Measurements from ENCODE around the gene LHFPL3.

Gene LHFPL3

GRCh38 chr7:104469166-104469820 lies 140.9 kb downstream of the LHFPL3 start:
- H3K27me3 ChIP-seq (ENCODE audit: insufficient read depth, low read length, poor library complexity), result no peaks in the 10 kb centered on the region
- H4K20me1 ChIP-seq (ENCODE audit: insufficient read depth, low read length), result no peaks in the 10 kb centered on the region
- H3K27ac ChIP-seq (ENCODE audit: low read length), result no peak overlapping the region
- H3K36me3 ChIP-seq (ENCODE audit: insufficient read depth, low read length), result no peaks in the 10 kb centered on the region
- no peaks in the 10 kb centered on the region for H3K4me1 ChIP-seq (ENCODE audit: insufficient read depth, low read length)
- H3K9me3 ChIP-seq (ENCODE audit: insufficient read depth, low read length, severe bottlenecking), result no peaks in the 10 kb centered on the region
- ATAC-seq (ENCODE audit: insufficient read depth, low read depth) (no peak), DNase-seq (no peak)
- H3K9ac ChIP-seq (ENCODE audit: low read depth, low read length), result no peak overlapping the region
- H2AFZ ChIP-seq (ENCODE audit: low read depth, low read length), result no peak overlapping the region
- TF ChIP-seq, protein P1, sequence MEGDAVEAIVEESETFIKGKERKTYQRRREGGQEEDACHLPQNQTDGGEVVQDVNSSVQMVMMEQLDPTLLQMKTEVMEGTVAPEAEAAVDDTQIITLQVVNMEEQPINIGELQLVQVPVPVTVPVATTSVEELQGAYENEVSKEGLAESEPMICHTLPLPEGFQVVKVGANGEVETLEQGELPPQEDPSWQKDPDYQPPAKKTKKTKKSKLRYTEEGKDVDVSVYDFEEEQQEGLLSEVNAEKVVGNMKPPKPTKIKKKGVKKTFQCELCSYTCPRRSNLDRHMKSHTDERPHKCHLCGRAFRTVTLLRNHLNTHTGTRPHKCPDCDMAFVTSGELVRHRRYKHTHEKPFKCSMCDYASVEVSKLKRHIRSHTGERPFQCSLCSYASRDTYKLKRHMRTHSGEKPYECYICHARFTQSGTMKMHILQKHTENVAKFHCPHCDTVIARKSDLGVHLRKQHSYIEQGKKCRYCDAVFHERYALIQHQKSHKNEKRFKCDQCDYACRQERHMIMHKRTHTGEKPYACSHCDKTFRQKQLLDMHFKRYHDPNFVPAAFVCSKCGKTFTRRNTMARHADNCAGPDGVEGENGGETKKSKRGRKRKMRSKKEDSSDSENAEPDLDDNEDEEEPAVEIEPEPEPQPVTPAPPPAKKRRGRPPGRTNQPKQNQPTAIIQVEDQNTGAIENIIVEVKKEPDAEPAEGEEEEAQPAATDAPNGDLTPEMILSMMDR (IDR thresholded peaks at IDR 0.05; ENCODE audit: borderline replicate concordance, extremely low read depth, low read length, poor library complexity, severe bottlenecking), result no peak
- no peak for TF ChIP-seq EZH2 (IDR thresholded peaks at IDR 0.05; ENCODE audit: borderline replicate concordance, low read depth, low read length, severe bottlenecking)
- no peak overlapping the region for H3K4me3 ChIP-seq (ENCODE audit: low read depth in 1 of 2, low read length in 2 of 2)
- H3K4me2 ChIP-seq (ENCODE audit: insufficient read depth, low read length), result no peak overlapping the region
- H3K79me2 ChIP-seq (ENCODE audit: insufficient read depth, low read length), result no peaks in the 10 kb centered on the region

DNA sequence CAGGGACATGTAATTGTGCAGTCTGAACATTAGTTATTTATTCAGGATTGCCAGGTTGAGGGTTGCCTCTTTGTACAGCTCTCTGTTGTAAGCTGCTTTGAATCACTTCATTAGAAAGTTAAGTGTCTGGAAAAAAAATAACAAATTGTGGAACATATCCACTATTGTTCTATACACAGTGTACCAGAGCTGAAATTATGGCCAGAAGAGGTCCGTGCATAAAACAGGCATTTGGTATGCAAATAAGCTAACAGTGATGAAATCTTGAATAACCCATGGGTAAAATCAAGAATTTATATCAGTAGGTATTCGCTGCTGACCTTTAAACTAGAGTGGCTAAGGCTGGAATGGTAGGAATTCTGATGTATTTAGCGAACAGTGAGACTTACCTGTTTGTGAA lies 152.1 kb downstream of the LHFPL3 start:
- Histone ChIP-seq H3K27me3 (ENCODE audit: insufficient read depth, low read length, poor library complexity) (no peaks in the 10 kb centered on the region), H3K27ac (ENCODE audit: low read length) (no peak overlapping the region), H3K36me3 (ENCODE audit: insufficient read depth, low read length) (no peaks in the 10 kb centered on the region), H3K9me3 (ENCODE audit: insufficient read depth, low read length, severe bottlenecking) (no peaks in the 10 kb centered on the region), H3K4me3 (ENCODE audit: low read depth in 1 of 2, low read length in 2 of 2) (no peak overlapping the region), H4K20me1 (ENCODE audit: insufficient read depth, low read length) (no peaks in the 10 kb centered on the region), H3K4me1 (ENCODE audit: insufficient read depth, low read length) (no peaks in the 10 kb centered on the region), H2AFZ (ENCODE audit: low read depth, low read length) (no peak overlapping the region), H3K79me2 (ENCODE audit: insufficient read depth, low read length) (no peaks in the 10 kb centered on the region), H3K4me2 (ENCODE audit: insufficient read depth, low read length) (no peak overlapping the region), H3K9ac (ENCODE audit: low read depth, low read length) (no peak overlapping the region)
- no peak for DNase-seq
- no peak for ATAC-seq (ENCODE audit: insufficient read depth, low read depth)
- TF ChIP-seq EZH2 (IDR thresholded peaks at IDR 0.05; ENCODE audit: borderline replicate concordance, low read depth, low read length, severe bottlenecking), result no peak
- TF ChIP-seq, protein P1 (IDR thresholded peaks at IDR 0.05; ENCODE audit: borderline replicate concordance, extremely low read depth, low read length, poor library complexity, severe bottlenecking), result no peak

GRCh38 chr7:104482362-104483037 lies 154.1 kb downstream of the LHFPL3 start:
- Histone ChIP-seq H3K4me1 (ENCODE audit: insufficient read depth, low read length) (no peaks in the 10 kb centered on the region), H3K4me2 (ENCODE audit: insufficient read depth, low read length) (no peak overlapping the region), H3K9me3 (ENCODE audit: insufficient read depth, low read length, severe bottlenecking) (no peaks in the 10 kb centered on the region), H3K27me3 (ENCODE audit: insufficient read depth, low read length, poor library complexity) (no peaks in the 10 kb centered on the region), H3K4me3 (ENCODE audit: low read depth in 1 of 2, low read length in 2 of 2) (no peak overlapping the region), H3K79me2 (ENCODE audit: insufficient read depth, low read length) (no peaks in the 10 kb centered on the region), H3K27ac (ENCODE audit: low read length) (no peak overlapping the region), H4K20me1 (ENCODE audit: insufficient read depth, low read length) (no peaks in the 10 kb centered on the region), H3K36me3 (ENCODE audit: insufficient read depth, low read length) (no peaks in the 10 kb centered on the region), H3K9ac (ENCODE audit: low read depth, low read length) (no peak overlapping the region), H2AFZ (ENCODE audit: low read depth, low read length) (no peak overlapping the region)
- ATAC-seq (ENCODE audit: insufficient read depth, low read depth) (no peak), DNase-seq (no peak)
- TF ChIP-seq, protein P1 (IDR thresholded peaks at IDR 0.05; ENCODE audit: borderline replicate concordance, extremely low read depth, low read length, poor library complexity, severe bottlenecking), result no peak
- no peak for TF ChIP-seq EZH2 (IDR thresholded peaks at IDR 0.05; ENCODE audit: borderline replicate concordance, low read depth, low read length, severe bottlenecking)
